Measurements from ENCODE around the gene ERBIN.
"Not testable (repeated sequence)": the region's sequence is repeated elsewhere in the genome, so short reads cannot be mapped to it uniquely, and the experiment has no call there.

The ERBIN gene, protein sequence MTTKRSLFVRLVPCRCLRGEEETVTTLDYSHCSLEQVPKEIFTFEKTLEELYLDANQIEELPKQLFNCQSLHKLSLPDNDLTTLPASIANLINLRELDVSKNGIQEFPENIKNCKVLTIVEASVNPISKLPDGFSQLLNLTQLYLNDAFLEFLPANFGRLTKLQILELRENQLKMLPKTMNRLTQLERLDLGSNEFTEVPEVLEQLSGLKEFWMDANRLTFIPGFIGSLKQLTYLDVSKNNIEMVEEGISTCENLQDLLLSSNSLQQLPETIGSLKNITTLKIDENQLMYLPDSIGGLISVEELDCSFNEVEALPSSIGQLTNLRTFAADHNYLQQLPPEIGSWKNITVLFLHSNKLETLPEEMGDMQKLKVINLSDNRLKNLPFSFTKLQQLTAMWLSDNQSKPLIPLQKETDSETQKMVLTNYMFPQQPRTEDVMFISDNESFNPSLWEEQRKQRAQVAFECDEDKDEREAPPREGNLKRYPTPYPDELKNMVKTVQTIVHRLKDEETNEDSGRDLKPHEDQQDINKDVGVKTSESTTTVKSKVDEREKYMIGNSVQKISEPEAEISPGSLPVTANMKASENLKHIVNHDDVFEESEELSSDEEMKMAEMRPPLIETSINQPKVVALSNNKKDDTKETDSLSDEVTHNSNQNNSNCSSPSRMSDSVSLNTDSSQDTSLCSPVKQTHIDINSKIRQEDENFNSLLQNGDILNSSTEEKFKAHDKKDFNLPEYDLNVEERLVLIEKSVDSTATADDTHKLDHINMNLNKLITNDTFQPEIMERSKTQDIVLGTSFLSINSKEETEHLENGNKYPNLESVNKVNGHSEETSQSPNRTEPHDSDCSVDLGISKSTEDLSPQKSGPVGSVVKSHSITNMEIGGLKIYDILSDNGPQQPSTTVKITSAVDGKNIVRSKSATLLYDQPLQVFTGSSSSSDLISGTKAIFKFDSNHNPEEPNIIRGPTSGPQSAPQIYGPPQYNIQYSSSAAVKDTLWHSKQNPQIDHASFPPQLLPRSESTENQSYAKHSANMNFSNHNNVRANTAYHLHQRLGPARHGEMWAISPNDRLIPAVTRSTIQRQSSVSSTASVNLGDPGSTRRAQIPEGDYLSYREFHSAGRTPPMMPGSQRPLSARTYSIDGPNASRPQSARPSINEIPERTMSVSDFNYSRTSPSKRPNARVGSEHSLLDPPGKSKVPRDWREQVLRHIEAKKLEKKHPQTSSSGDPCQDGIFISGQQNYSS (N-terminal part only)

DNA sequence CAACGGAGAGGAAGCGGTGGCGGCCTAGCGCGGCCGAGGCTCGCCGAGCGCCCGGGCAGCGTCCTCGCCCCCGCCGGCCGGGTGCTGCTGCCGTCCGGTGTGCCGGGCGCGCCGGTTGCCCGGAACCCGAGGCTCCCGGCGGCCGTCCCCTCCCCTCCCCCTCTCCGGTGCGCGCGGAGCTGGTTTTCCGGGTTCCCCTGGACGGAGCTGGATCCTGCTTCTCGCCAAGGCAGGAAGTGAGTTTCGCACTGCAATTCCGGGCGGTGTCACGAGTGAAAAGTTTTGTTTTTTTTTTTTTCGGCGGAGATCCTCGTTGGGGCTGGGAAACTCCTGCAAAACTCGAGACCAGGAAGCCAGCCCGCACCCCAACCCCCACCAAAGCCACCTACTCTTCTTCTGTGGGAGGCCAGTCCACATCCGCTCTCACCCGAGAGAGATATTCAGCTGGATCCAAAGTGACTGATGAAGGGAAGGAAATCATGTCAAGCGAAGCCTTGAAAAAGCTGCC, at the start of gene ERBIN:
Gene ERBIN, plus strand, starts transcription at position 300 of the 508 bp plus-strand sequence. CDS start 66,144 bp downstream, outside the sequence.
- TF ChIP-seq, protein P1, sequence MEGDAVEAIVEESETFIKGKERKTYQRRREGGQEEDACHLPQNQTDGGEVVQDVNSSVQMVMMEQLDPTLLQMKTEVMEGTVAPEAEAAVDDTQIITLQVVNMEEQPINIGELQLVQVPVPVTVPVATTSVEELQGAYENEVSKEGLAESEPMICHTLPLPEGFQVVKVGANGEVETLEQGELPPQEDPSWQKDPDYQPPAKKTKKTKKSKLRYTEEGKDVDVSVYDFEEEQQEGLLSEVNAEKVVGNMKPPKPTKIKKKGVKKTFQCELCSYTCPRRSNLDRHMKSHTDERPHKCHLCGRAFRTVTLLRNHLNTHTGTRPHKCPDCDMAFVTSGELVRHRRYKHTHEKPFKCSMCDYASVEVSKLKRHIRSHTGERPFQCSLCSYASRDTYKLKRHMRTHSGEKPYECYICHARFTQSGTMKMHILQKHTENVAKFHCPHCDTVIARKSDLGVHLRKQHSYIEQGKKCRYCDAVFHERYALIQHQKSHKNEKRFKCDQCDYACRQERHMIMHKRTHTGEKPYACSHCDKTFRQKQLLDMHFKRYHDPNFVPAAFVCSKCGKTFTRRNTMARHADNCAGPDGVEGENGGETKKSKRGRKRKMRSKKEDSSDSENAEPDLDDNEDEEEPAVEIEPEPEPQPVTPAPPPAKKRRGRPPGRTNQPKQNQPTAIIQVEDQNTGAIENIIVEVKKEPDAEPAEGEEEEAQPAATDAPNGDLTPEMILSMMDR (IDR thresholded peaks at IDR 0.05; ENCODE audit: borderline replicate concordance, insufficient read depth, low read depth, low read length): no peak
- H3K4me3 ChIP-seq (ENCODE audit: low read depth, low read length): peak within 1 kb of the TSS; percentile 84

DNA sequence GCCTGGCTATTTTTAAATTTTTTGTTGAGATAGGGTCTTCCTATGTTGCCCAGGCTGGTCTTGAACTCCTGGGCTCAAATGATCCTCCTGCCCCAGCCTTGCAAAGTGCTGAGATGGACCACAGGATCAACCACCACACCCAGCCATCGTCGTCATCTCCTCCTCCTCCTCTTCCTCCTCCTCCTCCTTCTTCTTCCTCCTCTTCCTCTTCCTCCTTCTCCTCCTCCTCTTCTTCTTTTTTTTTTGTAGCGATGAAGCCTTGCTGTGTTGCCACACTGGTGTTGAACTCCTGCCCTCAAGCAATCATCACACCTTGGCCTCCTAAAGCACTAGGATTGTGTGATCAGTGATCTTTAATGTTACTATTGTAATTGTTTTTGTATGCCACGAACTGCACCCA, 49.4 kb upstream of the ERBIN start:
- H3K4me3 ChIP-seq (ENCODE audit: low read depth, low read length): no peak overlapping the region
- TF ChIP-seq, protein P1 (IDR thresholded peaks at IDR 0.05; ENCODE audit: borderline replicate concordance, insufficient read depth, low read depth, low read length): no peak

DNA sequence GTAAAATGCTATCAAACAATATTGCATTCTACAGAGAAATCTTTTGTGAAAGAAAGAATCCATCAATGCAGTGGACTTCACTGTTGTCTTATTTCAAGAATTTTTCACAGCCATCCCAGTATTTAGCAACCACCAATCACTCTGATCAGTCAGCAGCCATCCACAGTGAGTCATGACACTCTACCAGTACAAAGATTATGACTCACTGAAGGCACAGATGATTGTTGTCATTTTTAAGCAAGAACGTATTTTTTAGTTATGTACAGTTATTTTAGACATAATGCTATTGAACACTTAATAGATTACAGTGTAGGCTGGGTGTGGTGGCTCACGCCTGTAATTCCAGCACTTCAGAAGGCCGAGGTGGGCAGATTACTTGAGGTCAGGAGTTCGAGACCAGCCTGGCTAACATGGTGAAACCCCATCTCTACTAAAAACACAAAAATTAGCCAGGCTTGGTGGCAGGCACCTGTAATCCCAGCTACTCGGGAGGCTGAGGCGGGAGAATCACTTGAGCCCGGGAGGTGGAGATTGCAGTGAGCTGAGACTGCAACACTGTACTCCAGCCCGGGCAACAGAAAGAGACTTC, 46.6 kb upstream of the ERBIN start:
- not testable (repeated sequence) for H3K4me3 ChIP-seq (ENCODE audit: low read depth, low read length)

DNA sequence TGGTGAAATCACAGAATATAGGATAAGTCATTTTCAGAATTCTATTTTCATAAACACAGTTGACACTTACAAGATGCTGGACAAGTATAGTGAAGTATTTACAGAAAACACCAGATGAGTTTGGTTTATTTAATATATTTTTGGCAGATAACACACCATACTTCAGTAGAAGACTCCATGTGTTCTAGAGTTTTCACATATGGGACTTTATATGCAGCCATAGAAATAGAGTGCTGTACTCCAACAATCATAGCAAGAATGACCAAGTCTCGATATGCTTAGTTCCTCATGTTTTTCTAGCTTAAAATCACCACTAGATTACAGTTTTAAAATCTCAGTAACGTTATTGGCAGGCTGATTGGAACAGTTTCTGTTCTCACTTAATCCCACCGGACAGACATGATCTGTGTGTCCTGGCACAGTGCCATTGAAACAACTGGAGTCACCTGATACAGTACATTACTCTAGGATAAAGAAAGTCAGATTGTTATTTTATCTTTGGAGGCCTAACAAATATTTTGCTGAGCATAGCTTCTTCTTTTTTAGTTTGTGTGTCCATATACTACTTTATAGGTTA, 45.8 kb upstream of the ERBIN start:
- TF ChIP-seq, protein P1 (IDR thresholded peaks at IDR 0.05; ENCODE audit: borderline replicate concordance, insufficient read depth, low read depth, low read length): no peak
- no peak overlapping the region for H3K4me3 ChIP-seq (ENCODE audit: low read depth, low read length)

DNA sequence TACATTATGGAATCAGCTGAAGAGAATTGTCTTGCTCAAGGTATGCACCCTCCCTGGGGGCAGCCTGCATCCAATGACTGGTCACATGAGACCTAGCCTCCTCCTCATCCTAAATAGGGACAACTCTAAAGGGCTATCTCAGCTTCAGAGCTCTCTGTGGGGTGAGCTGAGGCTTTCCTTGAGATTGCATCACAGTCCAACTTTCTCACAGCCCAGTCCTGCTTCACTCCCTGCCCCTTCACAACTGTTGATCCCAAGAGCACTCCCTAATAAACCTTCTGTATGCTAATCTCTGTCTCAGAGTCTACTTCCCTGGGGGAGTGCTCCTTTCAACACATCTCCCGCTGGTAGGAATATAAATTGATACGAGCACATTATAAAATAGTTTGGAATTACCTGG, 44.1 kb upstream of the ERBIN start:
- TF ChIP-seq, protein P1 (IDR thresholded peaks at IDR 0.05; ENCODE audit: borderline replicate concordance, insufficient read depth, low read depth, low read length): no peak
- H3K4me3 ChIP-seq (ENCODE audit: low read depth, low read length): no peak overlapping the region

DNA sequence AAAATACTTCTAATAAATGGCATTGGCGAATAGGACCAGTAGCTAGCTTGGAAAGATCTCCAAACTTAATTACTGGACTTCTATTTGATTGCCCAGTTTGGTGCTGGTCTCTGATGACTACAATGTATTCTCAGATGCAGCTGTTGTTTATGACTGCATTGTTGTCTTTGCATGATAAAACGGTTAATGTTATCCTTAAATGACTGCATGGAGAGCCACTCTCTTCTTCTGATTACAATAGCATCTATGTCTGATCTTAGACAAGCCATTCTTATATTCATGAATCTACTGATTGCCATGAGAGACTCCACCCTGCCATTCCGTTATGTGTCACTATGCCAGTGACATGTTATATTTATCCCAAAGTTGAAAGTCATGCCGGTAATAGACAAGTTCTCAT, 42.9 kb upstream of the ERBIN start:
- TF ChIP-seq, protein P1 (IDR thresholded peaks at IDR 0.05; ENCODE audit: borderline replicate concordance, insufficient read depth, low read depth, low read length): no peak
- H3K4me3 ChIP-seq (ENCODE audit: low read depth, low read length): no peak overlapping the region

Measured in GM12875 (cell line).